Lower leg skin (tissue), 3 donors: Measurements from ENCODE around the gene KIF1A.
"Not testable (repeated sequence)": the region's sequence is repeated elsewhere in the genome, so short reads cannot be mapped to it uniquely, and the experiment has no call there.

Experiments
- POLR2A ChIP-seq, 2 donors: fragments of 450-650 bp; IDR thresholded peaks; one replicate each; pipeline ENCODE4 v1.6.1; 2016 to 2017; ENCODE audit warnings: antibody characterized with exemption in 2 of 2, mild to moderate bottlenecking in 1 of 2, moderate library complexity in 1 of 2
- TF ChIP-seq, protein P1 (sequence below), 3 donors: fragments of 450-650 bp; IDR thresholded peaks; one replicate each; pipeline ENCODE4 v1.5.1; 2016; ENCODE audit warnings: antibody characterized with exemption in 3 of 3, mild to moderate bottlenecking in 3 of 3, moderate library complexity in 2 of 3

DNA sequence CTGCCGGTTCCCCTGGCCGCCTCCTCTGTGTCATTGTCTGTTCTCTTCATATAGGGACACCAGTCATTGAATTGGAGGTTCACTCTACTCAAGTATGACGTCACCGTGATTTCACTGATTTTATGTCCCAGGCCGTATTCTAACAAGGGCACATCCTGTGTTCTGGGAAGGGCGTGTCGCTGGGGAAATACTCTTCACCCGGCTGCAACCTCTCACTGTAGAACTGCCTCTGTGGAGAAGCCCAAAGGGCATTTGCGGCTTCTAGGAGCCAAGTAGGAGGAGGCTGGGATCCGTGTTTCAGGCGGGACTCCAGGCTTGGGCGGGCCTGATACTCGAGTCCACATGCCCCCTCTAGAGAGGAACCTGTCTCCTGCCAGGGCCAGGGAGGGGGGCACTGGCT is 123.5 kb downstream of the KIF1A start:
- TF ChIP-seq, protein P1, sequence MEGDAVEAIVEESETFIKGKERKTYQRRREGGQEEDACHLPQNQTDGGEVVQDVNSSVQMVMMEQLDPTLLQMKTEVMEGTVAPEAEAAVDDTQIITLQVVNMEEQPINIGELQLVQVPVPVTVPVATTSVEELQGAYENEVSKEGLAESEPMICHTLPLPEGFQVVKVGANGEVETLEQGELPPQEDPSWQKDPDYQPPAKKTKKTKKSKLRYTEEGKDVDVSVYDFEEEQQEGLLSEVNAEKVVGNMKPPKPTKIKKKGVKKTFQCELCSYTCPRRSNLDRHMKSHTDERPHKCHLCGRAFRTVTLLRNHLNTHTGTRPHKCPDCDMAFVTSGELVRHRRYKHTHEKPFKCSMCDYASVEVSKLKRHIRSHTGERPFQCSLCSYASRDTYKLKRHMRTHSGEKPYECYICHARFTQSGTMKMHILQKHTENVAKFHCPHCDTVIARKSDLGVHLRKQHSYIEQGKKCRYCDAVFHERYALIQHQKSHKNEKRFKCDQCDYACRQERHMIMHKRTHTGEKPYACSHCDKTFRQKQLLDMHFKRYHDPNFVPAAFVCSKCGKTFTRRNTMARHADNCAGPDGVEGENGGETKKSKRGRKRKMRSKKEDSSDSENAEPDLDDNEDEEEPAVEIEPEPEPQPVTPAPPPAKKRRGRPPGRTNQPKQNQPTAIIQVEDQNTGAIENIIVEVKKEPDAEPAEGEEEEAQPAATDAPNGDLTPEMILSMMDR (IDR thresholded peaks at IDR 0.05): not testable (repeated sequence)
- TF ChIP-seq POLR2A (IDR thresholded peaks at IDR 0.05): not testable (repeated sequence)
